ENCODE measurements around the gene GPATCH1.

GPATCH1 gene

GRCh38 chr19:33063753-33064457 lies 17.1 kb upstream of the GPATCH1 start:
- no peak for DNase-seq (ENCODE audit: low read depth, low spot score)

- DNase-seq (ENCODE audit: low read depth, low spot score) = no peak
Observed at GRCh38 chr19:33064458-33064791, 16.6 kb upstream of the GPATCH1 start.

- peak; percentile 23 for DNase-seq (ENCODE audit: low read depth, low spot score)
Observed at GRCh38 chr19:33064792-33065550, 16.0 kb upstream of the GPATCH1 start, which contains the start of gene RHPN2. TSS of gene RHPN2 (minus strand) at chr19:33064888. CDS start at chr19:33064852, 36 bp downstream.

GRCh38 chr19:33066543-33066942 lies 14.4 kb upstream of the GPATCH1 start:
- DNase-seq (ENCODE audit: low read depth, low spot score) = no peak

GRCh38 chr19:33067121-33067520 lies 13.9 kb upstream of the GPATCH1 start:
- DNase-seq (ENCODE audit: low read depth, low spot score) = no peak

GRCh38 chr19:33071887-33072286 lies 9.1 kb upstream of the GPATCH1 start:
- DNase-seq (ENCODE audit: low read depth, low spot score) = no peak

- DNase-seq (ENCODE audit: low read depth, low spot score) = no peak
Observed at GRCh38 chr19:33075519-33075918, 5.5 kb upstream of the GPATCH1 start.

GRCh38 chr19:33085570-33086128 lies 4.7 kb downstream of the GPATCH1 start:
- no peak for DNase-seq (ENCODE audit: low read depth, low spot score)

GRCh38 chr19:33086955-33087354 lies 6.0 kb downstream of the GPATCH1 start:
- DNase-seq (ENCODE audit: low read depth, low spot score) = no peak

GRCh38 chr19:33089010-33089409 lies 8.0 kb downstream of the GPATCH1 start:
- no peak for DNase-seq (ENCODE audit: low read depth, low spot score)

- DNase-seq (ENCODE audit: low read depth, low spot score) = no peak
Observed at GRCh38 chr19:33090179-33090578, 9.2 kb downstream of the GPATCH1 start.

- no peak for DNase-seq (ENCODE audit: low read depth, low spot score)
Observed at GRCh38 chr19:33093420-33094210, 12.6 kb downstream of the GPATCH1 start.

GRCh38 chr19:33094436-33095067 lies 13.6 kb downstream of the GPATCH1 start:
- DNase-seq (ENCODE audit: low read depth, low spot score) = no peak

- no peak for DNase-seq (ENCODE audit: low read depth, low spot score)
Observed at GRCh38 chr19:33096005-33096404, 15.0 kb downstream of the GPATCH1 start.

GRCh38 chr19:33098055-33098534 lies 17.1 kb downstream of the GPATCH1 start:
- no peak for DNase-seq (ENCODE audit: low read depth, low spot score)

- no peak for DNase-seq (ENCODE audit: low read depth, low spot score)
Observed at GRCh38 chr19:33100894-33101644, 20.1 kb downstream of the GPATCH1 start.

GRCh38 chr19:33102893-33103292 lies 21.9 kb downstream of the GPATCH1 start:
- DNase-seq (ENCODE audit: low read depth, low spot score) = no peak

- no peak for DNase-seq (ENCODE audit: low read depth, low spot score)
Observed at GRCh38 chr19:33108161-33108560, 27.2 kb downstream of the GPATCH1 start.

GRCh38 chr19:33110137-33110910 lies 29.3 kb downstream of the GPATCH1 start:
- DNase-seq (ENCODE audit: low read depth, low spot score) = no peak

GRCh38 chr19:33111587-33111986 lies 30.6 kb downstream of the GPATCH1 start:
- DNase-seq (ENCODE audit: low read depth, low spot score) = no peak

All from activated naive CD8-positive, alpha-beta T cell treated with anti-CD3 and anti-CD28 coated beads, Interleukin-2, amount 50 U/mL, for 16 hours (primary cell).